ENCODE data around the gene RPS6KA5. TPM values are rescaled to one million over a fixed set of nuclear protein-coding genes. Genes with fewer than 3 reads are reported as not detected.

RPS6KA5 gene
- total and polyA plus RNA-seq, 2 donors (not counting 1 experiment from before 2014, with no cell fraction given): 6.0 to 34.6 TPM

GRCh38 chr14:91075553-91075952 is 15.1 kb upstream of the RPS6KA5 start:
- H3K36me3 ChIP-seq (replicated peaks in 1 of 2; ENCODE audit: control extremely low read depth in 1 of 2, control insufficient read depth in 1 of 2, extremely low read depth in 1 of 2, insufficient read depth in 2 of 2, low read length in 1 of 2): no peaks in the 10 kb centered on the region
- H3K79me2 ChIP-seq (ENCODE audit: control insufficient read depth, insufficient read depth, low read length): no peaks in the 10 kb centered on the region
- no peaks in the 10 kb centered on the region for H3K27me3 ChIP-seq (replicated peaks in 1 of 4; ENCODE audit: control extremely low read depth in 1 of 4, control insufficient read depth in 3 of 4, insufficient read depth in 4 of 4, low read length in 3 of 4)
- Mint-ChIP-seq H3K27ac (no peak overlapping the region), H3K9me3 (ENCODE audit: insufficient read depth) (no peaks in the 10 kb centered on the region), H3K27me3 (no peaks in the 10 kb centered on the region), H3K4me1 (peaks cover 4% of the 10 kb centered on the region), H3K4me3 (no peak overlapping the region)
- DNase-seq (no peak), ATAC-seq (ENCODE audit: low read depth) (no peak)
- H3K4me1 ChIP-seq (ENCODE audit: control insufficient read depth in 2 of 2, insufficient read depth in 2 of 2, low read length in 2 of 2): peaks cover 0 to 3% of the 10 kb centered on the region in 2 donors
- H3K4me2 ChIP-seq (replicated peaks; ENCODE audit: low read depth, low read length, poor library complexity, severe bottlenecking): no peak overlapping the region
- no peak overlapping the region for H3K4me3 ChIP-seq (ENCODE audit: control extremely low read depth in 1 of 5, extremely low read depth in 1 of 5, insufficient read depth in 1 of 5, low read depth in 2 of 5, low read length in 4 of 5)
- H3K27ac ChIP-seq (ENCODE audit: low read length in 2 of 2): no peak overlapping the region
- H4K20me1 ChIP-seq (ENCODE audit: control insufficient read depth, insufficient read depth, low read length, poor library complexity, severe bottlenecking): no peaks in the 10 kb centered on the region
- TF ChIP-seq, protein P1, sequence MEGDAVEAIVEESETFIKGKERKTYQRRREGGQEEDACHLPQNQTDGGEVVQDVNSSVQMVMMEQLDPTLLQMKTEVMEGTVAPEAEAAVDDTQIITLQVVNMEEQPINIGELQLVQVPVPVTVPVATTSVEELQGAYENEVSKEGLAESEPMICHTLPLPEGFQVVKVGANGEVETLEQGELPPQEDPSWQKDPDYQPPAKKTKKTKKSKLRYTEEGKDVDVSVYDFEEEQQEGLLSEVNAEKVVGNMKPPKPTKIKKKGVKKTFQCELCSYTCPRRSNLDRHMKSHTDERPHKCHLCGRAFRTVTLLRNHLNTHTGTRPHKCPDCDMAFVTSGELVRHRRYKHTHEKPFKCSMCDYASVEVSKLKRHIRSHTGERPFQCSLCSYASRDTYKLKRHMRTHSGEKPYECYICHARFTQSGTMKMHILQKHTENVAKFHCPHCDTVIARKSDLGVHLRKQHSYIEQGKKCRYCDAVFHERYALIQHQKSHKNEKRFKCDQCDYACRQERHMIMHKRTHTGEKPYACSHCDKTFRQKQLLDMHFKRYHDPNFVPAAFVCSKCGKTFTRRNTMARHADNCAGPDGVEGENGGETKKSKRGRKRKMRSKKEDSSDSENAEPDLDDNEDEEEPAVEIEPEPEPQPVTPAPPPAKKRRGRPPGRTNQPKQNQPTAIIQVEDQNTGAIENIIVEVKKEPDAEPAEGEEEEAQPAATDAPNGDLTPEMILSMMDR (IDR thresholded peaks at IDR 0.05): no peak
- no peak for TF ChIP-seq EZH2 (IDR thresholded peaks at IDR 0.05; ENCODE audit: borderline replicate concordance, insufficient read depth, low read depth, low read length, poor library complexity, severe bottlenecking)
- ChIA-PET POLR2A (no interaction called here), CTCF (interaction anchor here (1.0 kb wide), 1 partner anchor 98 kb away, joined by 3 read pairs; no protein-coding TSS in a partner anchor)
- WGBS (ENCODE audit: insufficient coverage): 100% methylated on average over 2 of the region's 5 CpGs
- intact Hi-C loops (cut with micrococcal nuclease): loop anchor here (5.0 kb wide), 1 partner anchor 163 kb away; no protein-coding TSS in a partner anchor
- H3K9me3 ChIP-seq (ENCODE audit: control extremely low read depth in 1 of 3, control insufficient read depth in 2 of 3, insufficient read depth in 1 of 3, low read length in 2 of 3): peaks cover 0 to 2% (median 0%) of the 10 kb centered on the region in 3 donors
- no peak overlapping the region for H2AFZ ChIP-seq (ENCODE audit: insufficient read depth, low read depth, low read length, poor library complexity, severe bottlenecking)
- H3K9ac ChIP-seq (ENCODE audit: low read length): no peak overlapping the region

DNA sequence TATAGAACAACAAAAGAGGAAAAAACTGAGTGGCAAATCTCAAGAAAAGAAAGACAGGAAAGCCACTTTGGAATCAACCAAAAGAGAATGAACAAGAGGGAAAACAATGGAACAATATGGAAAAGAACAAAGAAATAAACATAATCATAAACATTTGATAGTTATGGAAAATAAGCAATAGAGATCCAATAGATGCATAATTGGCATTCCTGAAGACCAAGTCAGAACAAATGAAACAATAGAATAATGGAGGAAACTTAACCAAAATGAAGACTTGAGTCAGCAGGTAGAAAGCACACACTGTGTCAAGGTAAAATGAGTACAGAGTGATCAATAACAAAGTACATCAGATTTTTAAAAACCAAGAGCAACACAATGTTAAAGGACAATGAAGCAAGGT is 10.1 kb upstream of the RPS6KA5 start:
- no peak for TF ChIP-seq EZH2 (IDR thresholded peaks at IDR 0.05; ENCODE audit: borderline replicate concordance, insufficient read depth, low read depth, low read length, poor library complexity, severe bottlenecking)
- TF ChIP-seq, protein P1 (IDR thresholded peaks at IDR 0.05): no peak
- Histone ChIP-seq H3K4me1 (ENCODE audit: control insufficient read depth in 2 of 2, insufficient read depth in 2 of 2, low read length in 2 of 2) (peaks cover 5 to 9% of the 10 kb centered on the region in 2 donors), H2AFZ (ENCODE audit: insufficient read depth, low read depth, low read length, poor library complexity, severe bottlenecking) (no peak overlapping the region), H4K20me1 (ENCODE audit: control insufficient read depth, insufficient read depth, low read length, poor library complexity, severe bottlenecking) (no peaks in the 10 kb centered on the region), H3K27ac (ENCODE audit: low read length in 2 of 2) (no peak overlapping the region), H3K27me3 (replicated peaks in 1 of 4; ENCODE audit: control extremely low read depth in 1 of 4, control insufficient read depth in 3 of 4, insufficient read depth in 4 of 4, low read length in 3 of 4) (no peaks in the 10 kb centered on the region), H3K9ac (ENCODE audit: low read length) (no peak overlapping the region), H3K36me3 (replicated peaks in 1 of 2; ENCODE audit: control extremely low read depth in 1 of 2, control insufficient read depth in 1 of 2, extremely low read depth in 1 of 2, insufficient read depth in 2 of 2, low read length in 1 of 2) (no peaks in the 10 kb centered on the region), H3K4me3 (ENCODE audit: control extremely low read depth in 1 of 5, extremely low read depth in 1 of 5, insufficient read depth in 1 of 5, low read depth in 2 of 5, low read length in 4 of 5) (no peak overlapping the region), H3K9me3 (ENCODE audit: control extremely low read depth in 1 of 3, control insufficient read depth in 2 of 3, insufficient read depth in 1 of 3, low read length in 2 of 3) (peaks cover 0 to 4% (median 2%) of the 10 kb centered on the region in 3 donors), H3K79me2 (ENCODE audit: control insufficient read depth, insufficient read depth, low read length) (peaks cover 10% of the 10 kb centered on the region), H3K4me2 (replicated peaks; ENCODE audit: low read depth, low read length, poor library complexity, severe bottlenecking) (no peak overlapping the region)
- H3K4me1 Mint-ChIP-seq: peaks cover 14% of the 10 kb centered on the region
- H3K27ac Mint-ChIP-seq: no peak overlapping the region
- DNase-seq (no peak), ATAC-seq (ENCODE audit: low read depth) (no peak)
- no peaks in the 10 kb centered on the region for H3K9me3 Mint-ChIP-seq (ENCODE audit: insufficient read depth)
- CTCF ChIA-PET: no interaction called here
- H3K4me3 Mint-ChIP-seq: no peak overlapping the region
- POLR2A ChIA-PET: interaction anchor here (0.7 kb wide), 1 partner anchor 15 kb away, joined by 3 read pairs; no protein-coding TSS in a partner anchor
- no peaks in the 10 kb centered on the region for H3K27me3 Mint-ChIP-seq
- intact Hi-C loops (cut with micrococcal nuclease): no loop called here
